ENCODE results near the gene TBC1D14. TPM values are rescaled to one million over a fixed set of nuclear protein-coding genes. Genes with fewer than 3 reads are reported as not detected.

The TBC1D14 gene
- 30.8 and 41.3 TPM in 2 replicates for total RNA-seq

GRCh38 chr4:6909113-6909969 is at the start of gene TBC1D14:
TBC1D14 (plus strand) TSS chr4:6909826; CDS start chr4:6923390, 13,564 bp downstream.

GRCh38 chr4:7043284-7044136 is 133.9 kb downstream of the TBC1D14 start, which contains the start of gene TADA2B:
TADA2B (plus strand) TSS chr4:7043372; CDS start chr4:7043580, 208 bp downstream.

GRCh38 chr4:7067452-7068278 is 158.0 kb downstream of the TBC1D14 start, which contains the start of gene GRPEL1:
GRPEL1 (minus strand) TSS chr4:7068064; CDS start chr4:7068032, 32 bp downstream.

Other genes starting within 250 kb of the TBC1D14 start
- gene S100P, start 215.9 kb upstream of the TBC1D14 start, total RNA-seq, result not detected in 2 replicates
- gene MRFAP1L1, start 200.0 kb upstream of the TBC1D14 start, total RNA-seq, result 19.5 and 21.5 TPM in 2 replicates
- 20.9 and 23.5 TPM in 2 replicates for gene BLOC1S4, start 193.7 kb upstream of the TBC1D14 start, total RNA-seq
- gene KIAA0232, start 127.1 kb upstream of the TBC1D14 start, total RNA-seq, result 12.9 and 19.3 TPM in 2 replicates
- 12.2 and 17.7 TPM in 2 replicates for gene TADA2B, start 133.5 kb downstream of the TBC1D14 start, total RNA-seq
- gene GRPEL1, start 158.2 kb downstream of the TBC1D14 start, total RNA-seq, result 9.6 and 20.9 TPM in 2 replicates